Tibial nerve (tissue), 4 donors: ENCODE data around the gene GRIN3B. TPM values are rescaled to one million over a fixed set of nuclear protein-coding genes. Genes with fewer than 3 reads are reported as not detected.

Experiments used
- DNase-seq, 2 donors: peaks; one replicate each; pipeline ENCODE4 v3.0.0-alpha.2; 2019; ENCODE audit warnings: low spot score in 2 of 2
- H3K27ac ChIP-seq, 4 donors: fragments of 200-600 bp; sonication (generic) in 3 of 4; one replicate each; pipeline ENCODE4 v1.5.1; 2017 to 2019; ENCODE audit warnings: mild to moderate bottlenecking in 1 of 4
- H3K27me3 ChIP-seq, 2 donors: fragments of 200-600 bp; sonication (generic) in 1 of 2; one replicate each; pipeline versions ENCODE4 v1.5.1 to v1.6.0; 2017 to 2019
- H3K36me3 ChIP-seq, 3 donors: fragments of 200-600 bp; sonication (generic); one replicate each; pipeline ENCODE4 v1.5.1; 2018 to 2019
- H3K4me1 ChIP-seq, 4 donors: fragments of 200-600 bp; sonication (generic) in 3 of 4; one replicate each; pipeline ENCODE4 v1.5.1; 2017 to 2019
- H3K4me3 ChIP-seq, 4 donors: fragments of 200-600 bp; sonication (generic) in 3 of 4; one replicate each; pipeline ENCODE4 v1.5.1; 2017 to 2019; ENCODE audit warnings: mild to moderate bottlenecking in 1 of 4, moderate library complexity in 1 of 4
- H3K9me3 ChIP-seq, 4 donors: fragments of 200-600 bp; sonication (generic) in 3 of 4; one replicate each; pipeline ENCODE4 v1.5.1; 2017 to 2019
- EP300 ChIP-seq, 2 donors: sonication (generic); formaldehyde crosslinking; IDR thresholded peaks; one replicate each; pipeline ENCODE4 v1.6.1; 2017; ENCODE audit warnings: antibody characterized with exemption in 2 of 2, mild to moderate bottlenecking in 1 of 2
- POLR2A ChIP-seq, 2 donors: fragments of 450-650 bp; IDR thresholded peaks; one replicate each; pipeline ENCODE4 v1.6.1; 2017; ENCODE audit warnings: antibody characterized with exemption in 2 of 2, mild to moderate bottlenecking in 2 of 2, moderate library complexity in 2 of 2
- WGBS, 2 donors: methylation state at CpG; one replicate each; pipeline ENCODE4 v1.1.5; 2018; 5-methylcytosine and 5-hydroxymethylcytosine counted together
- total RNA-seq, 4 donors: library from RNA; depleted of rRNA; stranded (reverse); fragments of >200 nt; gene quantifications; one replicate each; pipeline ENCODE4 v1.1.0, GENCODE V29; 2016
- TF ChIP-seq, protein P1 (sequence below), 5 experiments: fragments of 200-600 bp in 3 of 5; fragments of 450-650 bp in 2 of 5; sonication (generic) in 3 of 5; IDR thresholded peaks; one replicate each; pipeline ENCODE4 v1.5.1; 2016 to 2019; ENCODE audit warnings: antibody characterized with exemption in 5 of 5, mild to moderate bottlenecking in 3 of 5, moderate library complexity in 2 of 5

The GRIN3B gene
- total RNA-seq, 4 donors from 2014 or later, result 2.4 TPM; not detected in 3

DNA sequence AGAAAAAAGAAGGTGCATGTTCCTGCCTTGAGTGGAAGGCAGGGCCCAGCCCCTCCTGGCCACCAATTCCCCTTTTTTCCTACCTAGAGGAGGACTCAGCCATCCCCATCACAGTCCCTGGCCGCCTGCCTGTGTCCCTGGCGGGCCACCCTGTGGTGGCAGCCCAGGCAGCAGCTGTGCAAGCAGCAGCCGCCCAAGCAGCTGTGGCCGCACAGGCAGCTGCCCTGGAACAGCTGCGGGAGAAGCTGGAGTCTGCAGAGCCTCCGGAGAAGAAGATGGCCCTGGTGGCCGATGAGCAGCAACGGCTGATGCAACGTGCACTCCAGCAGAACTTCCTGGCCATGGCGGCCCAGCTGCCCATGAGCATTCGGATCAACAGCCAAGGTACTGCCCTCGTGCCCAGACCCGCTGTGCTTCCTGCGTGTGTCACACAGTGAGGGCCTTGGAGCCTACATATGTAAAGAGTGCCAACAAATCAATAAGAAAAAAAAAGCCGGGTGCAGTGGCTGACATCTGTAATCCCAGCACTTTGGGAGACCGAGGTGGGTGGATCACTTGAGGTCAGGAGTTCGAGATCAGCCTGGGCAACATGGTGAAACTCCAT is 33.6 kb upstream of the GRIN3B start:
- DNase-seq, result no peak
- peaks cover 0 to 67% (median 7%) of the 10 kb centered on the region in 3 donors for H3K36me3 ChIP-seq
- 86 to 93% methylated on average over 15 to 17 of the region's 17 CpGs for WGBS, 2 donors
- peaks cover 0 to 11% (median 3%) of the 10 kb centered on the region in 4 donors for H3K9me3 ChIP-seq
- H3K27me3 ChIP-seq, result no peaks in the 10 kb centered on the region
- no peak overlapping the region for H3K27ac ChIP-seq
- H3K4me3 ChIP-seq, result no peak overlapping the region
- peaks cover 0 to 3% (median 0%) of the 10 kb centered on the region in 4 donors for H3K4me1 ChIP-seq
- TF ChIP-seq EP300 (IDR thresholded peaks at IDR 0.05), result no peak
- TF ChIP-seq, protein P1, sequence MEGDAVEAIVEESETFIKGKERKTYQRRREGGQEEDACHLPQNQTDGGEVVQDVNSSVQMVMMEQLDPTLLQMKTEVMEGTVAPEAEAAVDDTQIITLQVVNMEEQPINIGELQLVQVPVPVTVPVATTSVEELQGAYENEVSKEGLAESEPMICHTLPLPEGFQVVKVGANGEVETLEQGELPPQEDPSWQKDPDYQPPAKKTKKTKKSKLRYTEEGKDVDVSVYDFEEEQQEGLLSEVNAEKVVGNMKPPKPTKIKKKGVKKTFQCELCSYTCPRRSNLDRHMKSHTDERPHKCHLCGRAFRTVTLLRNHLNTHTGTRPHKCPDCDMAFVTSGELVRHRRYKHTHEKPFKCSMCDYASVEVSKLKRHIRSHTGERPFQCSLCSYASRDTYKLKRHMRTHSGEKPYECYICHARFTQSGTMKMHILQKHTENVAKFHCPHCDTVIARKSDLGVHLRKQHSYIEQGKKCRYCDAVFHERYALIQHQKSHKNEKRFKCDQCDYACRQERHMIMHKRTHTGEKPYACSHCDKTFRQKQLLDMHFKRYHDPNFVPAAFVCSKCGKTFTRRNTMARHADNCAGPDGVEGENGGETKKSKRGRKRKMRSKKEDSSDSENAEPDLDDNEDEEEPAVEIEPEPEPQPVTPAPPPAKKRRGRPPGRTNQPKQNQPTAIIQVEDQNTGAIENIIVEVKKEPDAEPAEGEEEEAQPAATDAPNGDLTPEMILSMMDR (IDR thresholded peaks at IDR 0.05), result no peak
- TF ChIP-seq POLR2A (IDR thresholded peaks at IDR 0.05), result no peak

DNA sequence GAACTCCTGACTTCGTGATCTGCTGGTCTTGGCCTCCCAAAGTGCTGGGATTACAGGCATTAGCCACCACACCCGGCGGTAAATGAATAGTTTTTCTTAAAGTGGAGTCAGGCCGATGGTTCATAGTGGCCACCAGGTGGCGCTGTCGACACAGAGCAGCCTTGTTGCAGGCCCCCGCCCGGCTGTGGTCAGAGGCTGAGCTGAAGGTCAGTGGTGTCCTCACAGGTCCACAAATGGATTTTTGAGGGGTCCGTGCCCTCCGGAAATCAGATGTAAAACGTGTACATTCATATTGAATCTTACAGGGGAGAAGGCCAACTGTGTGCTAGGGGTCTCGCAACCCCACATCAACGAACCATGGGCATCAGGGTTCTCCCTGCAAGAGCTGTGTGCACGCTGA is 29.5 kb upstream of the GRIN3B start:
- no peak overlapping the region for H3K27ac ChIP-seq
- WGBS, 2 donors, result 93 to 95% methylated on average over 14 of the region's 14 CpGs
- peaks cover 0 to 14% (median 3%) of the 10 kb centered on the region in 4 donors for H3K9me3 ChIP-seq
- no peak for DNase-seq
- TF ChIP-seq, protein P1 (IDR thresholded peaks at IDR 0.05), result peak in 4 of 5 experiments; percentile 13 to 44 (median 23)
- TF ChIP-seq EP300 (IDR thresholded peaks at IDR 0.05), result no peak
- H3K27me3 ChIP-seq, result no peaks in the 10 kb centered on the region
- H3K4me3 ChIP-seq, result no peak overlapping the region
- H3K36me3 ChIP-seq, result peaks cover 0 to 61% (median 12%) of the 10 kb centered on the region in 3 donors
- no peaks in the 10 kb centered on the region for H3K4me1 ChIP-seq

DNA sequence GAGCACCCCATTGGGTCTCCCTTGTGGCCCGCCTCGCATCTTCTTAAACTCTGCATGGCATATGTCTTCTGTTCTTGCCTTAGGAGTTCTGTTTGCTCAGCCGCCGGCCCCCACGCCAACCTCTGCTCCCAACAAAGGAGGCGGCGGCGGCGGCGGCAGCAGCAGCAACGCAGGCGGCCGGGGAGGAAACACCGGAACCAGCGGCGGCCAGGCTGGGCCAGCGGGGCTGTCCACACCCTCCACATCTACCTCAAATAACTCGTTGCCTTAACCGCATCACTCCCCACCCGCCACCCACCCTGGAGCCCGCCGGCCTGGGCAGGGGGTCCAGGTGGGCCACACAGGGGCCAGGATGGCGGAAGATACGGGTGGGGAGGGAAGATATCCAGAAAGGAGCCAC is 28.4 kb upstream of the GRIN3B start:
- H3K9me3 ChIP-seq, result peaks cover 0 to 14% (median 3%) of the 10 kb centered on the region in 4 donors
- H3K27me3 ChIP-seq, result no peaks in the 10 kb centered on the region
- no peak overlapping the region for H3K4me3 ChIP-seq
- no peak for DNase-seq
- H3K36me3 ChIP-seq, result peaks cover 0 to 53% (median 12%) of the 10 kb centered on the region in 3 donors
- 93% methylated on average over 24 of the region's 24 CpGs for WGBS, 2 donors
- no peaks in the 10 kb centered on the region for H3K4me1 ChIP-seq
- TF ChIP-seq, protein P1 (IDR thresholded peaks at IDR 0.05), result no peak
- TF ChIP-seq POLR2A (IDR thresholded peaks at IDR 0.05), result no peak
- H3K27ac ChIP-seq, result no peak overlapping the region

DNA sequence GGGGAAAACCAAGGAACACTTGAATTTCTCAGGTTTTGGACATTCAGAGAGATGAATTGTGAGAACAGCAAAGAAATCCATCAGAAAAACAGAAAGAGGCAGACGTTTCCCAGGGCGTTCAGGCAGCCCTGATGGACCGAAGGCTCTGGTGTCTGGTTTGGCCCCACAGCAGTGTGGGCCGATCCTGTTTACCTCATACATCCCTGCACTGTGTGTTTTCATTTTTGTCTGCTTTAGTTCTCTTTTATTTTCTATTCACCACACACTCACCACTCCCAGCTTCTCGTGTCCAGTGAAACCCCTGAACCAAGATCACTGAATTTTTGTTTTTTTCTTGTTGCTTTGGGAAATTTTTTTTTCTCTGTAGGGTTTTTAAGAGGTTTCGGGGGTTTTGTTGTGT is 27.9 kb upstream of the GRIN3B start:
- H3K27ac ChIP-seq, result no peak overlapping the region
- no peak overlapping the region for H3K4me3 ChIP-seq
- no peaks in the 10 kb centered on the region for H3K4me1 ChIP-seq
- peaks cover 0 to 48% (median 8%) of the 10 kb centered on the region in 3 donors for H3K36me3 ChIP-seq
- H3K27me3 ChIP-seq, result no peaks in the 10 kb centered on the region
- H3K9me3 ChIP-seq, result peaks cover 0 to 14% (median 3%) of the 10 kb centered on the region in 4 donors
- TF ChIP-seq EP300 (IDR thresholded peaks at IDR 0.05) (no peak), POLR2A (IDR thresholded peaks at IDR 0.05) (no peak)
- TF ChIP-seq, protein P1 (IDR thresholded peaks at IDR 0.05), result no peak
- WGBS, 2 donors, result 95 to 97% methylated on average over 6 of the region's 6 CpGs
- no peak for DNase-seq

DNA sequence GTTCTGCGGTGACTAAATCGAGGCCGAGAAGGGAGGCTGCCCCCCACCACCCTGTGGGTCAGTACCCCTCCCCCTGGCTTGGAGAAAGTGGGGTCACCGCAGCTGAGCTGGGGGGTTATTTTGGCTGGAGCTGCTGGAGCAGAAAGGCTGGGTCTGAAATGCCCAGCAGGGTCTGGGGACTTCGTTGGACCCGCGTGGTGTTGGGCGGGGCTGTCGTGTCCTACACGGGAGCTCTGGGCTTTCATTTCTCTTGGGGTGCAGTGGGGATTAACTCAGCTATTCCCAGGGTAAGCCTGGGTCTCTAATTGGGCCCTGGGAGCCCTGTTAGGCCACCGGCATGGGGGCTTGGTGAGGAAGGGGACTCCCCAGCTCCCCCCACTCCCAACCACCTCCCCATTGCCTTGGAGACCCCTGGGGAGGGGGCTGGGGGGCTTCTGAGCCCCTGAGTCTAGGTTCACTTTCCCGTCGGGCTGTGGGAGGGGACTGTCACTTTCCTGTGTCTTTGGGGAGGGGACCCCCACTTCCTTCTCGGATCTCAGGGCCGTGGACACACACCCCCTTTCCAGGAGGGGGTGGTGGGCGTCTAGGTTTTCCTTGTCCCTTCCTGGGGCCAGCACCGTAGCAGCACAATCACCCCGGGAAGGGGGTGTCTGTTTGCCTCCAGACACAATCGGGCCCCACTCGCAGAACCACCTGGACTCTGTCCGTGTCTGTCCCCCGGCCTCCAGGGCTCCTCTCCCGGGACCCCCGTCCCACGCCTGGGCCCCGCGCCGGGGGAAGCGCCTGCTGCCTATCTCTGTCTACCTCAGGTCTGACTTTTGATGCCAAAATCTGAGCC is 26.3 kb upstream of the GRIN3B start:
- H3K27ac ChIP-seq, result no peak overlapping the region
- DNase-seq, result no peak
- WGBS, 2 donors, result 72 to 77% methylated on average over 29 of the region's 29 CpGs
- peaks cover 0 to 14% (median 3%) of the 10 kb centered on the region in 4 donors for H3K9me3 ChIP-seq
- no peaks in the 10 kb centered on the region for H3K4me1 ChIP-seq
- no peak overlapping the region for H3K4me3 ChIP-seq
- H3K36me3 ChIP-seq, result peaks cover 0 to 35% (median 8%) of the 10 kb centered on the region in 3 donors
- no peaks in the 10 kb centered on the region for H3K27me3 ChIP-seq
- TF ChIP-seq, protein P1 (IDR thresholded peaks at IDR 0.05), result no peak
- TF ChIP-seq POLR2A (IDR thresholded peaks at IDR 0.05), result no peak
- no peak for TF ChIP-seq EP300 (IDR thresholded peaks at IDR 0.05)
